Gastrocnemius medialis (tissue), 4 donors: ENCODE data around the gene HMCN2. TPM values are rescaled to one million over a fixed set of nuclear protein-coding genes. Genes with fewer than 3 reads are reported as not detected.

ENCODE experiments used
- ATAC-seq, 2 donors: fragments of 150-250 bp; one replicate each; pipeline ENCODE4 v1.9.1; 2016
- DNase-seq, 2 donors: peaks; one replicate each; pipeline ENCODE4 v3.0.0-alpha.2; 2019
- H3K27ac ChIP-seq, 4 donors: fragments of 200-600 bp; sonication (generic); 1 replicate in 1 of 4; 2 replicates in 3 of 4; pipeline ENCODE4 v1.5.1; 2016 to 2018; ENCODE audit warnings: mild to moderate bottlenecking in 2 of 4, moderate library complexity in 1 of 4
- H3K27me3 ChIP-seq, 3 donors: fragments of 200-600 bp; sonication (generic) in 2 of 3; 1 replicate in 1 of 3; 2 replicates in 2 of 3; pipeline versions ENCODE4 v1.5.1 to v1.6.0; 2016 to 2019; ENCODE audit warnings: mild to moderate bottlenecking in 1 of 3, moderate library complexity in 1 of 3
- H3K36me3 ChIP-seq, 2 donors: fragments of 200-600 bp; sonication (generic) in 1 of 2; one replicate each; pipeline ENCODE4 v1.5.1; 2017 to 2018
- H3K4me1 ChIP-seq, 2 donors: fragments of 200-600 bp; sonication (generic) in 1 of 2; one replicate each; pipeline ENCODE4 v1.5.1; 2016 to 2017; ENCODE audit warnings: mild to moderate bottlenecking in 2 of 2
- H3K4me3 ChIP-seq, 4 donors: fragments of 200-600 bp; sonication (generic) in 3 of 4; 1 replicate in 1 of 4; 2 replicates in 3 of 4; pipeline ENCODE4 v1.5.1; 2016 to 2019; ENCODE audit warnings: mild to moderate bottlenecking in 2 of 4
- H3K9me3 ChIP-seq, 3 donors: fragments of 200-600 bp; sonication (generic) in 2 of 3; 1 replicate in 1 of 3; 2 replicates in 2 of 3; pipeline ENCODE4 v1.5.1; 2016 to 2019
- POLR2A ChIP-seq, 2 donors: fragments of 450-650 bp; IDR thresholded peaks; one replicate each; pipeline ENCODE4 v1.6.1; 2017; ENCODE audit warnings: antibody characterized with exemption in 2 of 2, mild to moderate bottlenecking in 2 of 2, moderate library complexity in 2 of 2
- in situ Hi-C, 4 donors: fragments of 200-750 bp; cut with MboI; loops; one replicate each; pipeline versions ENCODE4 v1.15.0 to v1.8.0; 2017; ENCODE audit warnings: low sequenced_read_pairs in 4 of 4
- intact Hi-C: fragments of 100-400 bp; cut with DNase I; formaldehyde crosslinking; loops from one replicate; pipeline ENCODE4 v1.15.1; 2023; ENCODE audit warnings: low total_unique reads
- total RNA-seq, 4 donors: library from RNA; depleted of rRNA; stranded (reverse); fragments of >200 nt; gene quantifications; one replicate each; pipeline versions ENCODE4 v1.1.0 to v1.2.3, GENCODE V29; 2016
- TF ChIP-seq, protein P1 (sequence below), 5 experiments: fragments of 450-650 bp in 3 of 5; fragments of 200-600 bp in 2 of 5; sonication (generic) in 2 of 5; IDR thresholded peaks in 4 of 5; conservative IDR thresholded peaks in 1 of 5; 1 replicate in 4 of 5; 2 replicates in 1 of 5; pipeline ENCODE4 v1.5.1; 2016 to 2019; ENCODE audit warnings: antibody characterized with exemption in 5 of 5, mild to moderate bottlenecking in 3 of 5, moderate library complexity in 3 of 5

Gene HMCN2
- total RNA-seq, 4 donors from 2014 or later: 1.9 to 8.5 (median 7.7) TPM

DNA sequence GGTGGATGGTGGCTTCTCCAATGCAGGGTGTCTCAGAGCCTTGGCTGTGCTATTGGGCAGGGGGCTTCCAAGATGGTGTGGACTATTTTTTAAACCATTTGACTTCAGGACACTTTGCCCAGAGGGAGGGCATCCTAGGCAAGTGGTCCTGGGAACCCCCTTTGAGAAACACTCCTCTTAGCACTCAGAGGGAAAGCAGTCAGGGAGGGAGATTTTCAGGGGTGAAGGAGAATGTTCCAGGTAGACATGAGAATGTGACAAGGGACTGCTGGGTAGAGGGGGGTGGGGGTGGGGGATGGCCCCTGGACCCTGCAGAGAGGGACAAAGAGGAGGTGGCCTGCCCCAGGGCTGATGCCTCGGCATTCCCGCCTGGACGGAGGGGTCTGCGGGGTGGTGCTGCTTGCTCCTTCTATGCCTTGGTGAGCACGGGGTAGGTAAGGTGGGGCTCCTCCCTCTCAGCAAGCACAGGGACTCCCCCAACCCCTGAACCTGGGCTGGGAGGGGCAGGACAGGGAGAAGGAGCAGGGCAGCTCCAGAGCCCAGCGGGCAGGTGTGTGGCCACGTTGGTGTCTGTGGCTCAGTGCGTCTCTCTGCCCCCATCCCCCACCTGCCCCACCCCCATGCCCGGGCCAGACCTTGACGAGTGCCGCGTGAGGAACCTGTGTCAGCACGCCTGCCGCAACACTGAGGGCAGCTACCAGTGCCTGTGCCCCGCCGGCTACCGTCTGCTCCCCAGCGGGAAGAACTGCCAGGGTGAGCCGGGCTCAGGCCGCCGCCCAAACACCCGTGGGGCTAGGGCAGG lies 165.4 kb downstream of the HMCN2 start:
- in situ Hi-C loops (no loop called here), intact Hi-C loops (no loop called here)
- no peaks in the 10 kb centered on the region for H3K4me1 ChIP-seq
- no peaks in the 10 kb centered on the region for H3K9me3 ChIP-seq
- no peak overlapping the region for H3K4me3 ChIP-seq
- no peak overlapping the region for H3K27ac ChIP-seq
- TF ChIP-seq, protein P1, sequence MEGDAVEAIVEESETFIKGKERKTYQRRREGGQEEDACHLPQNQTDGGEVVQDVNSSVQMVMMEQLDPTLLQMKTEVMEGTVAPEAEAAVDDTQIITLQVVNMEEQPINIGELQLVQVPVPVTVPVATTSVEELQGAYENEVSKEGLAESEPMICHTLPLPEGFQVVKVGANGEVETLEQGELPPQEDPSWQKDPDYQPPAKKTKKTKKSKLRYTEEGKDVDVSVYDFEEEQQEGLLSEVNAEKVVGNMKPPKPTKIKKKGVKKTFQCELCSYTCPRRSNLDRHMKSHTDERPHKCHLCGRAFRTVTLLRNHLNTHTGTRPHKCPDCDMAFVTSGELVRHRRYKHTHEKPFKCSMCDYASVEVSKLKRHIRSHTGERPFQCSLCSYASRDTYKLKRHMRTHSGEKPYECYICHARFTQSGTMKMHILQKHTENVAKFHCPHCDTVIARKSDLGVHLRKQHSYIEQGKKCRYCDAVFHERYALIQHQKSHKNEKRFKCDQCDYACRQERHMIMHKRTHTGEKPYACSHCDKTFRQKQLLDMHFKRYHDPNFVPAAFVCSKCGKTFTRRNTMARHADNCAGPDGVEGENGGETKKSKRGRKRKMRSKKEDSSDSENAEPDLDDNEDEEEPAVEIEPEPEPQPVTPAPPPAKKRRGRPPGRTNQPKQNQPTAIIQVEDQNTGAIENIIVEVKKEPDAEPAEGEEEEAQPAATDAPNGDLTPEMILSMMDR (IDR thresholded peaks at IDR 0.05 in 4 of 5, conservative IDR thresholded peaks at IDR 0.05 in 1 of 5): no peak
- TF ChIP-seq POLR2A (IDR thresholded peaks at IDR 0.05): no peak
- no peaks in the 10 kb centered on the region for H3K36me3 ChIP-seq
- DNase-seq (no peak), ATAC-seq (no peak)
- no peaks in the 10 kb centered on the region for H3K27me3 ChIP-seq

DNA sequence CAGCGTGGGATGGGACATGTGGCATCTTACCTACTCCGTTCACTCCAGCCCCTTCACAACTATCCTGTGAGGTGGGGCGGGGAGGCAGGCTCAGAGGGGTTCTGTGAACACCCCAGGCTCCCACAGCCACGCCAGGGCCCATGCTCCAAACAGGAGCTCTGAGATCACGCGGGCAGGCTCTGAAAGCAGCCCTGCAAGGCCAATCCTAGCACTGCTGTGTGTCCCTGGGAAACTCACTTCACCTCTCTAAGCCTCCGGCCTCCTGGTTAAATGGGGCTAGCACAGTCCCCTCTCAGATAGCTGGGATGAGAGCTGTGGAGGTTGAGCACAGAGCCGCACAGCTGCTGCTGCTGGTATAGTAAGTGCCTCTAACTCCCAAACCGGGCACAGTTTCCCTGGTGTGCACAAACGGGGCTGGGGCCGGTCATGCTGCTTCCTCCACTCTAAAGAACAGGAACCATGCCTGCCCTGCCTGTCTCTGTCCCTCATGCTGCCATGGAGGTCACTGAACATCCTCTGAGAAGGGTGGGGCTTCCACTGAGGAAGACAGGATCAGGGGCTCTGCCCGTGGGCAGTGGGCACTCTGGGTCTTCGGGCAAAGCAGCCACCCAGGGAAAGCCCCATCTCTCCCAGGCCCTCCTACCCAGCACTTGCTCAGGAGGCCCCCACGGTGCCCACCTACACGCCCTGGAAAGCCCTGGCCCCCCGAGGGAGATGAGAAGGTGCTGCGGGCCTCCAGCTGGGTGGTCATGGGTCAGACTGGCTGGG lies 166.2 kb downstream of the HMCN2 start:
- no peak for TF ChIP-seq POLR2A (IDR thresholded peaks at IDR 0.05)
- TF ChIP-seq, protein P1 (IDR thresholded peaks at IDR 0.05 in 4 of 5, conservative IDR thresholded peaks at IDR 0.05 in 1 of 5): no peak
- intact Hi-C loops (no loop called here), in situ Hi-C loops (no loop called here)
- ATAC-seq: no peak
- no peaks in the 10 kb centered on the region for H3K36me3 ChIP-seq
- no peak overlapping the region for H3K4me3 ChIP-seq
- H3K27me3 ChIP-seq: no peaks in the 10 kb centered on the region
- H3K27ac ChIP-seq: no peak overlapping the region
- H3K9me3 ChIP-seq: no peaks in the 10 kb centered on the region
- no peaks in the 10 kb centered on the region for H3K4me1 ChIP-seq
- no peak for DNase-seq

DNA sequence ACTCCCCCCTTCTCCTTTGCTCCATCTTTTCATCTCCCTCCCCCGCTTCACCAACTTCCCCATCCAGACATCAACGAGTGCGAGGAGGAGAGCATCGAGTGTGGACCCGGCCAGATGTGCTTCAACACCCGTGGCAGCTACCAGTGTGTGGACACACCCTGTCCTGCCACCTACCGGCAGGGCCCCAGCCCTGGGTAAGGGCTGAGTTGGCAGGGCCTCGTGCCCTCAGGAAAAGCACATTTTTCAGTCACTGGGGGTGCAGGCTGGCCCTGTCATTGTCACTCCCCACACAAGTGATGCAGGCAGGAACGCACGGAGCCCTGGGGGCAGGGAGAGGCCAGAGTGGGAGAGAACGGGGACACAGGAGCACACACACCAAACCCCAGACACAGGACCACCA lies 166.8 kb downstream of the HMCN2 start:
- intact Hi-C loops: no loop called here
- no peak for ATAC-seq

DNA sequence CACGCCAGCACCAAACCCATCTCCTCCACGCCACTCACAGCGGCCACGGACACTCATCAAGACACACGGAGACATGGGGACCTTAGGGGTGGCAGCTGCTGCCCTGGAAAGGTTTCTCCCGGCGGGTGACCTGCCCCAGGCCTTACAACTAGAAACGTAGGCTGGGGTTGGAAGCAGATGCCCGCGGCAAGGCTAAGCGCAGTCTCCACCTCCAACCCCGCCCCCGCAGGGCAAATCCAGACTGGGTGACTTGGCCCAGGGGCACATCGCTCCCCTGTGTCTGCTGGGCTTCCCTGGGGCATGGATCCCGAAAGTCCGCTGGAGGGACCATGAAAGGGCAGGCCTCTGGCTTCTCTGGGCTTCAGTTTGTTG lies 167.2 kb downstream of the HMCN2 start:
- no peak overlapping the region for H3K4me3 ChIP-seq
- no peak for ATAC-seq
- intact Hi-C loops: no loop called here

More for the DNA sequence above, 166.8 kb downstream of the HMCN2 start:
- in situ Hi-C loops: no loop called here
- no peak for DNase-seq
- H3K4me1 ChIP-seq: no peaks in the 10 kb centered on the region
- H3K4me3 ChIP-seq: no peak overlapping the region
- H3K27me3 ChIP-seq: no peaks in the 10 kb centered on the region
- no peaks in the 10 kb centered on the region for H3K9me3 ChIP-seq
- no peaks in the 10 kb centered on the region for H3K36me3 ChIP-seq
- TF ChIP-seq, protein P1 (IDR thresholded peaks at IDR 0.05 in 4 of 5, conservative IDR thresholded peaks at IDR 0.05 in 1 of 5): no peak
- no peak for TF ChIP-seq POLR2A (IDR thresholded peaks at IDR 0.05)
- H3K27ac ChIP-seq: no peak overlapping the region

More for the DNA sequence above, 167.2 kb downstream of the HMCN2 start:
- Histone ChIP-seq H3K4me1 (no peaks in the 10 kb centered on the region), H3K9me3 (no peaks in the 10 kb centered on the region), H3K27me3 (no peaks in the 10 kb centered on the region), H3K36me3 (no peaks in the 10 kb centered on the region), H3K27ac (no peak overlapping the region)
- TF ChIP-seq POLR2A (IDR thresholded peaks at IDR 0.05): no peak
- TF ChIP-seq, protein P1 (IDR thresholded peaks at IDR 0.05 in 4 of 5, conservative IDR thresholded peaks at IDR 0.05 in 1 of 5): no peak
- no peak for DNase-seq
- in situ Hi-C loops: no loop called here
